Adrenal gland (tissue), 5 donors: ENCODE results near the gene CCDC91.

Experiments
- CTCF ChIP-seq, 6 experiments: fragments of 450-650 bp in 4 of 6; fragments of 200-600 bp in 2 of 6; sonication (generic) in 1 of 6; IDR thresholded peaks; 1 replicate in 5 of 6; 2 replicates in 1 of 6; pipeline versions ENCODE4 v1.5.1 to v1.8.0; 2016 to 2021; ENCODE audit warnings: antibody characterized with exemption in 6 of 6, mild to moderate bottlenecking in 2 of 6, moderate library complexity in 1 of 6
- POLR2A ChIP-seq, 2 donors: fragments of 450-650 bp; IDR thresholded peaks; one replicate each; pipeline ENCODE4 v1.6.1; 2017; ENCODE audit warnings: antibody characterized with exemption in 2 of 2, mild to moderate bottlenecking in 2 of 2, moderate library complexity in 1 of 2
- donor health status: DM: no; HTN: no; CAD: no.

- TF ChIP-seq CTCF (IDR thresholded peaks at IDR 0.05) (no peak), POLR2A (IDR thresholded peaks at IDR 0.05) (no peak)
Measured at GRCh38 chr12:28540324-28540714, 350.1 kb downstream of the CCDC91 start.
